Measurements from ENCODE around the gene NR2C2AP. TPM values are rescaled to one million over a fixed set of nuclear protein-coding genes. Genes with fewer than 3 reads are reported as not detected.
A peak's percentile ranks its signal among the peaks of the same experiment; 100 is the strongest.

NR2C2AP gene
- total and polyA plus RNA-seq, 2 of the 13 experiments (the other 11 are each of a cell fraction or from before 2014, with no cell fraction given): 12.2 to 26.8 TPM

DNA sequence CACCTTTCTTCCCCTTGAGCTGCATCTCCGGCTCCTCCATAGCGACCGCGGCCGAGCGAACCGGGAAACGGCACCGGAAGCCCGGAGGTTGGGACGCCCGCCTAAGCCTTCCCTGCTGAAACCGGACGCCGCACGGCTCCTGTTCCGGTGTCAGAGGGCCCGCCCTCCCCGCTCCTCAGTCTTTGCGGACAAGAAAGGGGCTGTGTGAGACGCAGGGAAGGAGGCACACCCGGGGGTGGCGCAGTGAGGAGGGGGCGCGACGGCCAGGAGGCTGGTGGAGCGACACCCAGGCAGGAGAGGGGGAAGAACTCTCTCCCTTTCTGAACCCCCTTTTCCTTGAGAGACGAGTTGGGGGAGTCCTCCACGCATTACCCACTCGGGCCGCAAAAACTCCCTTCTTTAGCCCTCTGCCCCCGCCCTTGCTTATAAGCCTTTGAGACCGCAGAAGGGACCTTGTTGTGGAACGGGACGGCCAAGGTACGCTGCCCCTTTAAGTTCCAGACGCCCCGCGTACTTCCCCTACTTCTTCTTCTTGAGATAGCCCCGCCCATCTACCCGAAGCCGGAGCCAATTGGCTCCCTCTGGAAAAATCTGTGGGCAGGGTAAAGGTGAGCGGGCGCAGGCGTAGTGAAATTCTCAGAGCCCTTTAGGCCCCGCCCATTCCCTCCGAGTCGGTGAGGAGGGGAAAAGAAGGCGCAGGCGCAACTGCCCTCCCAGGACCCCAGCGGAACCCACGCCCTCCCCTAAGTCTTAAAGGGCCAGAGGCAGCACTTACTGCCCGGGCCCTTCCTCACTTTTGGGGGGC lies 10.9 kb downstream of the NR2C2AP start, which contains the start of the genes BORCS8 and RFXANK (continued):
- TF ChIP-seq, protein P1, sequence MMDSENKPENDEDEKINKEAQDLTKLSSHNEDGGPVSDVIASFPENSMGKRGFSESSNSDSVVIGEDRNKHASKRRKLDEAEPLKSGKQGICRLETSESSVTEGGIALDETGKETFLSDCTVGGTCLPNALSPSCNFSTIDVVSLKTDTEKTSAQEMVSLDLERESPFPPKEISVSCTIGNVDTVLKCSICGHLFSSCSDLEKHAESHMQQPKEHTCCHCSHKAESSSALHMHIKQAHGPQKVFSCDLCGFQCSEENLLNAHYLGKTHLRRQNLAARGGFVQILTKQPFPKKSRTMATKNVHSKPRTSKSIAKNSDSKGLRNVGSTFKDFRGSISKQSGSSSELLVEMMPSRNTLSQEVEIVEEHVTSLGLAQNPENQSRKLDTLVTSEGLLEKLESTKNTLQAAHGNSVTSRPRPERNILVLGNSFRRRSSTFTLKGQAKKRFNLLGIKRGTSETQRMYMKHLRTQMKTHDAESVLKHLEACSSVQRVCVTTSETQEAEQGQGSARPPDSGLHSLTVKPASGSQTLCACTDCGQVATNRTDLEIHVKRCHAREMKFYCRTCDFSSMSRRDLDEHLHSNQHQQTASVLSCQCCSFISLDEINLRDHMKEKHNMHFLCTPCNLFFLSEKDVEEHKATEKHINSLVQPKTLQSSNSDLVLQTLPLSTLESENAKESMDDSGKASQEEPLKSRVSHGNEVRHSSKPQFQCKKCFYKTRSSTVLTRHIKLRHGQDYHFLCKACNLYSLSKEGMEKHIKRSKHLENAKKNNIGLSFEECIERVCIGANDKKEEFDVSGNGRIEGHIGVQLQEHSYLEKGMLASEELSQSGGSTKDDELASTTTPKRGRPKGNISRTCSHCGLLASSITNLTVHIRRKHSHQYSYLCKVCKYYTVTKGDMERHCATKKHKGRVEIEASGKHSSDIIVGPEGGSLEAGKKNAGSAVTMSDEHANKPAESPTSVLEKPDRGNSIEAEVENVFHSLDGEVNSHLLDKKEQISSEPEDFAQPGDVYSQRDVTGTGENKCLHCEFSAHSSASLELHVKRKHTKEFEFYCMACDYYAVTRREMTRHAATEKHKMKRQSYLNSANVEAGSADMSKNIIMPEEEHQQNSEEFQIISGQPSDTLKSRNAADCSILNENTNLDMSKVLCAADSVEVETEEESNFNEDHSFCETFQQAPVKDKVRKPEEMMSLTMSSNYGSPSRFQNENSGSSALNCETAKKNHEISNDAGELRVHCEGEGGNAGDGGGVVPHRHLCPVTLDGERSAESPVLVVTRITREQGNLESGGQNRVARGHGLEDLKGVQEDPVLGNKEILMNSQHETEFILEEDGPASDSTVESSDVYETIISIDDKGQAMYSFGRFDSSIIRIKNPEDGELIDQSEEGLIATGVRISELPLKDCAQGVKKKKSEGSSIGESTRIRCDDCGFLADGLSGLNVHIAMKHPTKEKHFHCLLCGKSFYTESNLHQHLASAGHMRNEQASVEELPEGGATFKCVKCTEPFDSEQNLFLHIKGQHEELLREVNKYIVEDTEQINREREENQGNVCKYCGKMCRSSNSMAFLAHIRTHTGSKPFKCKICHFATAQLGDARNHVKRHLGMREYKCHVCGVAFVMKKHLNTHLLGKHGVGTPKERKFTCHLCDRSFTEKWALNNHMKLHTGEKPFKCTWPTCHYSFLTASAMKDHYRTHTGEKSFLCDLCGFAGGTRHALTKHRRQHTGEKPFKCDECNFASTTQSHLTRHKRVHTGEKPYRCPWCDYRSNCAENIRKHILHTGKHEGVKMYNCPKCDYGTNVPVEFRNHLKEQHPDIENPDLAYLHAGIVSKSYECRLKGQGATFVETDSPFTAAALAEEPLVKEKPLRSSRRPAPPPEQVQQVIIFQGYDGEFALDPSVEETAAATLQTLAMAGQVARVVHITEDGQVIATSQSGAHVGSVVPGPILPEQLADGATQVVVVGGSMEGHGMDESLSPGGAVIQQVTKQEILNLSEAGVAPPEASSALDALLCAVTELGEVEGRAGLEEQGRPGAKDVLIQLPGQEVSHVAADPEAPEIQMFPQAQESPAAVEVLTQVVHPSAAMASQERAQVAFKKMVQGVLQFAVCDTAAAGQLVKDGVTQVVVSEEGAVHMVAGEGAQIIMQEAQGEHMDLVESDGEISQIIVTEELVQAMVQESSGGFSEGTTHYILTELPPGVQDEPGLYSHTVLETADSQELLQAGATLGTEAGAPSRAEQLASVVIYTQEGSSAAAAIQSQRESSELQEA (CRISPR knock-in tag; IDR thresholded peaks at IDR 0.05; ENCODE audit: not compliant biosample characterization): no peak
- TF ChIP-seq ZNF281 (CRISPR knock-in tag; IDR thresholded peaks at IDR 0.05; ENCODE audit: borderline replicate concordance) (0 out of 2 replicates have a peak, but pooled peaks have one; percentile 23), TBX3 (IDR thresholded peaks at IDR 0.05; ENCODE audit: borderline replicate concordance) (no peak), MTF1 (CRISPR knock-in tag; IDR thresholded peaks at IDR 0.05) (no peak), ZNF503 (CRISPR knock-in tag; IDR thresholded peaks at IDR 0.05) (no peak), ZBTB8A (CRISPR knock-in tag; IDR thresholded peaks at IDR 0.05; ENCODE audit: borderline replicate concordance, low read depth) (0 out of 2 replicates have a peak, but pooled peaks have one; percentile 47), NFIB (CRISPR knock-in tag; IDR thresholded peaks at IDR 0.05; ENCODE audit: borderline replicate concordance) (no peak), ETV6 (CRISPR knock-in tag; conservative IDR thresholded peaks at IDR 0.05) (no peak), POGK (CRISPR knock-in tag; conservative IDR thresholded peaks at IDR 0.05) (peak; percentile 57; the same call in 1 of the 2 replicates), NFE2L1 (CRISPR knock-in tag; IDR thresholded peaks at IDR 0.05; ENCODE audit: borderline replicate concordance) (no peak), CREBL2 (CRISPR knock-in tag; IDR thresholded peaks at IDR 0.05; ENCODE audit: borderline replicate concordance) (no peak), ZNF720 (CRISPR knock-in tag; IDR thresholded peaks at IDR 0.05) (0 out of 2 replicates have a peak, but pooled peaks have one; percentile 66)

Measured in HepG2 (cell line).